Measurements from ENCODE around the gene CENPB.

The CENPB gene

GRCh38 chr20:3741836-3742458, 44.6 kb downstream of the CENPB start:
- no peak overlapping the region for H3K4me3 ChIP-seq (replicated peaks; ENCODE audit: low read depth, low read length)
- TF ChIP-seq, protein P1, sequence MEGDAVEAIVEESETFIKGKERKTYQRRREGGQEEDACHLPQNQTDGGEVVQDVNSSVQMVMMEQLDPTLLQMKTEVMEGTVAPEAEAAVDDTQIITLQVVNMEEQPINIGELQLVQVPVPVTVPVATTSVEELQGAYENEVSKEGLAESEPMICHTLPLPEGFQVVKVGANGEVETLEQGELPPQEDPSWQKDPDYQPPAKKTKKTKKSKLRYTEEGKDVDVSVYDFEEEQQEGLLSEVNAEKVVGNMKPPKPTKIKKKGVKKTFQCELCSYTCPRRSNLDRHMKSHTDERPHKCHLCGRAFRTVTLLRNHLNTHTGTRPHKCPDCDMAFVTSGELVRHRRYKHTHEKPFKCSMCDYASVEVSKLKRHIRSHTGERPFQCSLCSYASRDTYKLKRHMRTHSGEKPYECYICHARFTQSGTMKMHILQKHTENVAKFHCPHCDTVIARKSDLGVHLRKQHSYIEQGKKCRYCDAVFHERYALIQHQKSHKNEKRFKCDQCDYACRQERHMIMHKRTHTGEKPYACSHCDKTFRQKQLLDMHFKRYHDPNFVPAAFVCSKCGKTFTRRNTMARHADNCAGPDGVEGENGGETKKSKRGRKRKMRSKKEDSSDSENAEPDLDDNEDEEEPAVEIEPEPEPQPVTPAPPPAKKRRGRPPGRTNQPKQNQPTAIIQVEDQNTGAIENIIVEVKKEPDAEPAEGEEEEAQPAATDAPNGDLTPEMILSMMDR (IDR thresholded peaks at IDR 0.05; ENCODE audit: low read depth, low read length, missing control alignments), result no peak

DNA sequence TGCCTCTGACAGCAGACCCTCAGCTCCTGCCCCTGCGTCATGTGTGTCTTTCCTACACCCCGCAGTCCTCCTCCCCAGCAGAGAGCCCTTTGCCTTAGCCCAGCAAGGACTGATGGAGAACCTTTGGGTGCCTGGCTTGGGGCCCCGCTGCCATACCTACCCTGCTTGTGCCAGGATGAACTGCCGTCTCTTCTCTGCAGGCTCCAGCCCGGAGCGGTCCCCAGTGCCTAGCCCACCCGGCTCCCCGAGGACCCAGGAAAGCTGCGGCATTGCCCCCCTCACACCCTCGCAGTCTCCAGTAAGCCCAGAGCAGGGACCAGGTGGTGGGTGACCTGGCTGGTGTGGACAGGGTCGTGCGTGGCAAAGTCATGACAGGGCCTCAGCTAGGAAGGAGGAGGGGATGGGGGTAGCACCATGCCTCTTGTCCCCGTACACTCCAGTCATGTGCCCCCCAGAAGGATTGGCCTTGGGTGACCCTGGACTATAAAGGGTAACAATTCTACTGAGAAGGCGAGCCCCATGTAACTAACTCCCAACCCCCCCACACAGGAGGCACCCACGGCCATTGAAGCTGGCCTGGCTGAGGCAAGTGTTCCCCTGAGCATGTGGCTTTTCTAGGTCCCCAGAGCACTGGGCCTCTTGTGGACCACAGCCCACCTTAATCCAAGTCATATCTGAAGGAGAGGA, 45.8 kb downstream of the CENPB start:
- TF ChIP-seq, protein P1 (IDR thresholded peaks at IDR 0.05; ENCODE audit: low read depth, low read length, missing control alignments), result no peak
- H3K4me3 ChIP-seq (replicated peaks; ENCODE audit: low read depth, low read length), result no peak overlapping the region
- DNase-seq (ENCODE audit: extremely low read depth, low read depth), result no peak

More at GRCh38 chr20:3741836-3742458, 44.6 kb downstream of the CENPB start:
- no peak for DNase-seq (ENCODE audit: extremely low read depth, low read depth)

- no peak overlapping the region for H3K4me3 ChIP-seq (replicated peaks; ENCODE audit: low read depth, low read length)
- TF ChIP-seq, protein P1 (IDR thresholded peaks at IDR 0.05; ENCODE audit: low read depth, low read length, missing control alignments), result no peak
These were observed 46.6 kb downstream of the CENPB start for GRCh38 chr20:3739926-3740451.

GRCh38 chr20:3739054-3739925, 47.2 kb downstream of the CENPB start:
- DNase-seq (ENCODE audit: extremely low read depth, low read depth), result no peak
- TF ChIP-seq, protein P1 (IDR thresholded peaks at IDR 0.05; ENCODE audit: low read depth, low read length, missing control alignments), result no peak
- H3K4me3 ChIP-seq (replicated peaks; ENCODE audit: low read depth, low read length), result no peak overlapping the region

More at GRCh38 chr20:3739926-3740451, 46.6 kb downstream of the CENPB start:
- no peak for DNase-seq (ENCODE audit: extremely low read depth, low read depth)

- TF ChIP-seq, protein P1 (IDR thresholded peaks at IDR 0.05; ENCODE audit: low read depth, low read length, missing control alignments), result no peak
- DNase-seq (ENCODE audit: extremely low read depth, low read depth), result no peak
- H3K4me3 ChIP-seq (replicated peaks; ENCODE audit: low read depth, low read length), result no peak overlapping the region
These were observed 48.2 kb downstream of the CENPB start for GRCh38 chr20:3738111-3739053.

DNA sequence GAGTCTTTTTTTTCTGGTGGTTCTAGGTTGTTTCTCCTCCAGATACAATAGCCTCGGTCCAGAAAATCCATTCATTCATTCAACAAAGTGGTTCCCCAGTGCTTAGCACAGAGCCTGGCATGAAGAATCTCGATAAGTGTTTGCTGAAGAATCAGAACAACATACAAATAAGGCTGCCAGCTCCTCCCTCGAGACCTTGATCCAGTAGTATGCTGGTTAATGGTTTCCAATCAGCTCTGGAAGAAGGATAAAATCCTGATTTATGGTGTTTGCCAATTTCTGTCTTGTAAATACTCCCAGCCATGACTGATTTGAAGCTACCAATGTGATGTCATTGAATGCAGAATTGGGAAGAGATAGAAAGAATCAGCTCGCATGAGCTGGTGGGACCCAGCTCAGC, 50.8 kb downstream of the CENPB start:
- no peak overlapping the region for H3K4me3 ChIP-seq (replicated peaks; ENCODE audit: low read depth, low read length)
- DNase-seq (ENCODE audit: extremely low read depth, low read depth), result no peak
- TF ChIP-seq, protein P1 (IDR thresholded peaks at IDR 0.05; ENCODE audit: low read depth, low read length, missing control alignments), result no peak
